Erythroblast (primary cell): Measurements from ENCODE around the gene ADRB2.

Source experiments
- GATA1 ChIP-seq: IDR thresholded peaks from 2 replicates; pipeline ENCODE4 v1.6.1; 2011; ENCODE audit warnings: low read depth, mild to moderate bottlenecking, control low read depth, low read length, moderate library complexity
- POLR2A ChIP-seq: IDR thresholded peaks from 2 replicates; pipeline ENCODE4 v1.6.1; 2011; ENCODE audit warnings: mild to moderate bottlenecking, low read length

- no peak for TF ChIP-seq POLR2A
- TF ChIP-seq GATA1 = no peak
Observed at GRCh38 chr5:148836272-148837250, 10.2 kb downstream of the ADRB2 start.
